CD4-positive, alpha-beta memory T cell (primary cell): ENCODE results near the gene GFRA1. TPM values are rescaled to one million over a fixed set of nuclear protein-coding genes. Genes with fewer than 3 reads are reported as not detected.

Experiments
- CTCF ChIA-PET: fragments of 350-600 bp; sonication (Branson Sonifier 250); formaldehyde crosslinking; loops from one replicate; lab custom pipeline; 2021; ENCODE audit warnings: inconsistent platforms; ENCODE audit not compliant: partially characterized antibody; lab: Charles Lee
- POLR2A ChIA-PET: fragments of 350-600 bp; sonication (Branson Sonifier 250); formaldehyde crosslinking; loops from one replicate; lab custom pipeline; 2021; ENCODE audit not compliant: partially characterized antibody; lab: Charles Lee
- DNase-seq, 5 donors: peaks; one replicate each; pipeline versions ENCODE4 v3.0.0 to v3.0.0-alpha.2; 2020 to 2022; ENCODE audit warnings: mixed read lengths in 1 of 5
- H3K27ac ChIP-seq: one replicate; pipeline ENCODE4 v1.7.0; 2013; ENCODE audit warnings: low read depth, low read length
- H3K27me3 ChIP-seq: 2 replicates; pipeline ENCODE4 v1.7.0; 2013; ENCODE audit warnings: mild to moderate bottlenecking, low read length, moderate library complexity; ENCODE audit not compliant: insufficient read depth
- H3K36me3 ChIP-seq: 2 replicates; pipeline ENCODE4 v1.7.0; 2013; ENCODE audit warnings: mild to moderate bottlenecking, low read length, moderate library complexity; ENCODE audit not compliant: insufficient read depth
- H3K4me1 ChIP-seq: 2 replicates; pipeline ENCODE4 v1.7.0; 2013; ENCODE audit warnings: mild to moderate bottlenecking, low read length, moderate library complexity; ENCODE audit not compliant: insufficient read depth
- H3K4me3 ChIP-seq, 2 donors: one replicate each; pipeline ENCODE4 v1.7.0; 2013; ENCODE audit warnings: low read length in 2 of 2, mild to moderate bottlenecking in 1 of 2
- H3K9me3 ChIP-seq, 2 donors: one replicate each; pipeline ENCODE4 v1.7.0; 2013; ENCODE audit warnings: low read length in 2 of 2, control low read depth in 1 of 2; ENCODE audit not compliant: control insufficient read depth in 1 of 2
- H3K27ac Mint-ChIP-seq, 7 donors: one replicate each; pipeline ENCODE4 v1.8.0; 2020 to 2021; ENCODE audit warnings: mixed read lengths in 7 of 7, mild to moderate bottlenecking in 6 of 7, inconsistent platforms in 3 of 7, moderate library complexity in 3 of 7
- H3K27me3 Mint-ChIP-seq, 2 donors: one replicate each; pipeline ENCODE4 v1.8.0; 2020 to 2021; ENCODE audit warnings: mixed read lengths in 2 of 2
- H3K36me3 Mint-ChIP-seq, 2 donors: one replicate each; pipeline ENCODE4 v1.8.0; 2020 to 2021; ENCODE audit warnings: mixed read lengths in 2 of 2, inconsistent platforms in 1 of 2, mild to moderate bottlenecking in 1 of 2
- H3K4me1 Mint-ChIP-seq, 4 donors: one replicate each; pipeline ENCODE4 v1.8.0; 2020 to 2021; ENCODE audit warnings: mixed read lengths in 4 of 4, mild to moderate bottlenecking in 1 of 4
- H3K4me3 Mint-ChIP-seq, 8 donors: one replicate each; pipeline ENCODE4 v1.8.0; 2020 to 2021; ENCODE audit warnings: mixed read lengths in 8 of 8, mild to moderate bottlenecking in 7 of 8, moderate library complexity in 6 of 8, inconsistent platforms in 3 of 8
- H3K9me3 Mint-ChIP-seq, 8 donors: one replicate each; pipeline ENCODE4 v1.8.0; 2020 to 2021; ENCODE audit warnings: mixed read lengths in 8 of 8, mild to moderate bottlenecking in 5 of 8, inconsistent platforms in 3 of 8, moderate library complexity in 1 of 8
- intact Hi-C: fragments of 100-400 bp; cut with micrococcal nuclease; formaldehyde crosslinking; loops from one replicate; pipeline ENCODE4 v1.15.1; 2023
- polyA plus RNA-seq, 2 donors: library from polyadenylated mRNA; unstranded; fragments of 300-500 nt; fragmentation: Illumina TruSeq; gene quantifications; one replicate each; pipeline ENCODE4 v1.2.3, GENCODE V29; 2021
- total RNA-seq, 2 experiments: library from RNA; stranded (reverse); gene quantifications; one replicate each; pipeline ENCODE4 v1.2.3, GENCODE V29; 2021

The GFRA1 gene
- total and polyA plus RNA-seq, 4 experiments from 2014 or later = not detected

GRCh38 chr10:116027355-116027754 is 245.7 kb downstream of the GFRA1 start:
- H3K9me3 Mint-ChIP-seq = peaks cover 4 to 26% (median 9%) of the 10 kb centered on the region in 8 donors
- no peaks in the 10 kb centered on the region for H3K4me1 Mint-ChIP-seq
- intact Hi-C loops = no loop called here
- no peaks in the 10 kb centered on the region for H3K27me3 ChIP-seq
- no peak overlapping the region for H3K27ac ChIP-seq
- H3K4me3 ChIP-seq = no peak overlapping the region
- no peak overlapping the region for H3K4me3 Mint-ChIP-seq
- H3K27me3 Mint-ChIP-seq = no peaks in the 10 kb centered on the region
- no peaks in the 10 kb centered on the region for H3K9me3 ChIP-seq
- ChIA-PET CTCF (no interaction called here), POLR2A (no interaction called here)
- no peaks in the 10 kb centered on the region for H3K4me1 ChIP-seq
- no peaks in the 10 kb centered on the region for H3K36me3 Mint-ChIP-seq
- no peak overlapping the region for H3K27ac Mint-ChIP-seq
- no peaks in the 10 kb centered on the region for H3K36me3 ChIP-seq
- no peak for DNase-seq

- no peaks in the 10 kb centered on the region for H3K4me1 Mint-ChIP-seq
- no peak overlapping the region for H3K4me3 ChIP-seq
- H3K9me3 Mint-ChIP-seq = peaks cover 1 to 21% (median 8%) of the 10 kb centered on the region in 8 donors
- intact Hi-C loops = no loop called here
- H3K36me3 ChIP-seq = no peaks in the 10 kb centered on the region
- H3K36me3 Mint-ChIP-seq = no peaks in the 10 kb centered on the region
- no peaks in the 10 kb centered on the region for H3K27me3 ChIP-seq
- no peak overlapping the region for H3K27ac Mint-ChIP-seq
- ChIA-PET CTCF (no interaction called here), POLR2A (no interaction called here)
- H3K9me3 ChIP-seq = no peaks in the 10 kb centered on the region
- H3K27ac ChIP-seq = no peak overlapping the region
- DNase-seq = no peak
- no peak overlapping the region for H3K4me3 Mint-ChIP-seq
- no peaks in the 10 kb centered on the region for H3K27me3 Mint-ChIP-seq
- H3K4me1 ChIP-seq = no peaks in the 10 kb centered on the region
Measured at GRCh38 chr10:116026725-116027124, 246.3 kb downstream of the GFRA1 start.

- no peaks in the 10 kb centered on the region for H3K4me1 ChIP-seq
- POLR2A ChIA-PET = no interaction called here
- no peak for DNase-seq
- Mint-ChIP-seq H3K4me1 (no peaks in the 10 kb centered on the region), H3K4me3 (no peak overlapping the region), H3K27ac (no peak overlapping the region), H3K27me3 (no peaks in the 10 kb centered on the region), H3K9me3 (peaks cover 0 to 21% (median 8%) of the 10 kb centered on the region in 8 donors), H3K36me3 (no peaks in the 10 kb centered on the region)
- CTCF ChIA-PET = no interaction called here
- no peaks in the 10 kb centered on the region for H3K36me3 ChIP-seq
- no peak overlapping the region for H3K27ac ChIP-seq
- intact Hi-C loops = no loop called here
- H3K27me3 ChIP-seq = no peaks in the 10 kb centered on the region
- no peaks in the 10 kb centered on the region for H3K9me3 ChIP-seq
- no peak overlapping the region for H3K4me3 ChIP-seq
Measured at GRCh38 chr10:116026315-116026714, 246.7 kb downstream of the GFRA1 start.

- DNase-seq = no peak
- Mint-ChIP-seq H3K9me3 (peaks cover 2 to 10% (median 7%) of the 10 kb centered on the region in 8 donors), H3K36me3 (no peaks in the 10 kb centered on the region), H3K4me3 (no peak overlapping the region), H3K27ac (no peak overlapping the region), H3K4me1 (no peaks in the 10 kb centered on the region), H3K27me3 (no peaks in the 10 kb centered on the region)
- H3K4me1 ChIP-seq = no peaks in the 10 kb centered on the region
- no peaks in the 10 kb centered on the region for H3K36me3 ChIP-seq
- no peaks in the 10 kb centered on the region for H3K27me3 ChIP-seq
- no peaks in the 10 kb centered on the region for H3K9me3 ChIP-seq
- H3K27ac ChIP-seq = no peak overlapping the region
- ChIA-PET CTCF (no interaction called here), POLR2A (no interaction called here)
- intact Hi-C loops = no loop called here
- H3K4me3 ChIP-seq = no peak overlapping the region
Measured at GRCh38 chr10:116024271-116024878, 248.6 kb downstream of the GFRA1 start.

- no peaks in the 10 kb centered on the region for H3K9me3 ChIP-seq
- DNase-seq = no peak
- no peaks in the 10 kb centered on the region for H3K27me3 ChIP-seq
- no peak overlapping the region for H3K4me3 Mint-ChIP-seq
- H3K36me3 Mint-ChIP-seq = no peaks in the 10 kb centered on the region
- H3K9me3 Mint-ChIP-seq = peaks cover 2 to 8% (median 7%) of the 10 kb centered on the region in 8 donors
- intact Hi-C loops = no loop called here
- H3K27me3 Mint-ChIP-seq = no peaks in the 10 kb centered on the region
- H3K27ac Mint-ChIP-seq = no peak overlapping the region
- POLR2A ChIA-PET = no interaction called here
- H3K36me3 ChIP-seq = no peaks in the 10 kb centered on the region
- no peak overlapping the region for H3K4me3 ChIP-seq
- CTCF ChIA-PET = no interaction called here
- H3K27ac ChIP-seq = no peak overlapping the region
- H3K4me1 ChIP-seq = no peaks in the 10 kb centered on the region
- H3K4me1 Mint-ChIP-seq = no peaks in the 10 kb centered on the region
Measured at GRCh38 chr10:116017405-116017804, 255.6 kb downstream of the GFRA1 start.

GRCh38 chr10:116015583-116016333 is 257.2 kb downstream of the GFRA1 start:
- intact Hi-C loops = no loop called here
- Mint-ChIP-seq H3K27ac (no peak overlapping the region), H3K4me1 (no peaks in the 10 kb centered on the region), H3K36me3 (no peaks in the 10 kb centered on the region), H3K4me3 (no peak overlapping the region), H3K9me3 (peaks cover 0 to 8% (median 7%) of the 10 kb centered on the region in 8 donors), H3K27me3 (no peaks in the 10 kb centered on the region)
- ChIA-PET CTCF (no interaction called here), POLR2A (no interaction called here)
- Histone ChIP-seq H3K4me1 (no peaks in the 10 kb centered on the region), H3K36me3 (no peaks in the 10 kb centered on the region), H3K4me3 (no peak overlapping the region), H3K27me3 (no peaks in the 10 kb centered on the region), H3K9me3 (no peaks in the 10 kb centered on the region), H3K27ac (no peak overlapping the region)
- no peak for DNase-seq

- Histone ChIP-seq H3K4me1 (no peaks in the 10 kb centered on the region), H3K27ac (no peak overlapping the region), H3K27me3 (no peaks in the 10 kb centered on the region), H3K36me3 (no peaks in the 10 kb centered on the region), H3K4me3 (no peak overlapping the region), H3K9me3 (no peaks in the 10 kb centered on the region)
- Mint-ChIP-seq H3K27me3 (no peaks in the 10 kb centered on the region), H3K27ac (no peak overlapping the region), H3K4me3 (no peak overlapping the region), H3K4me1 (no peaks in the 10 kb centered on the region), H3K36me3 (no peaks in the 10 kb centered on the region), H3K9me3 (peaks cover 0 to 8% (median 3%) of the 10 kb centered on the region in 8 donors)
- POLR2A ChIA-PET = no interaction called here
- no peak for DNase-seq
- CTCF ChIA-PET = no interaction called here
- intact Hi-C loops = no loop called here
Measured at GRCh38 chr10:116014871-116015582, 258.0 kb downstream of the GFRA1 start.
